GM13976 (cell line): ENCODE data around the gene ZFP57.

Experiments used
- DNase-seq: peaks from one replicate; pipeline ENCODE4 v3.0.0; 2012; ENCODE audit warnings: low spot score
- in situ Hi-C: fragments of 300-500 bp; cut with MboI; formaldehyde crosslinking; loops from one replicate; pipeline ENCODE4 v1.12.0; 2022; ENCODE audit warnings: low sequenced_read_pairs, mixed read lengths, inconsistent platforms; ENCODE audit not compliant: unreplicated experiment
- TF ChIP-seq, protein P1 (sequence below): IDR thresholded peaks from 2 replicates; pipeline ENCODE4 v1.5.1; 2012; ENCODE audit warnings: borderline replicate concordance, mild to moderate bottlenecking; ENCODE audit not compliant: insufficient read depth; ENCODE audit errors: extremely low read depth, missing control alignments, control extremely low read depth

Gene ZFP57

DNA sequence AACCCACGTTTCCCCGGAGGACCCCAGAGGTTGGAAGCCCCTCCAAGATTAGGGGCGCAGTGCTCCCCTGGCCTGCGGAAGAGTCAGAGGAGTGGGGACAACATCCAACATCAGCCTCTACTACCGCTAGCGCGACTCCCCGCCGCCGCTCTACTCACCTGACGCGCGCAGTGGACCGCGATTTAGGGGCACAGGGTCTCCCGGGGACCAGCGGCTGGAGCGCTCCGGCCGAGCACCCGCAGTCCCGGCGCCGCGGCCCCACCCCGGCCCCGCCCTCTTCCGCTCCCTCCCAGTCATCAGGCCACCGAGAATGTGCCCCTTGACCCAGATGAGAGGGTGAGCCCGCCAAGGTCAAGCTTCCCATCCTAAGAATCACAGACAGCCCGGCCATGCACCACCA, at the start of gene ZFP57:
ZFP57 (minus strand) TSS at position 249 of the 400 bp plus-strand sequence. CDS start 4,149 bp downstream, outside the sequence.
- TF ChIP-seq, protein P1, sequence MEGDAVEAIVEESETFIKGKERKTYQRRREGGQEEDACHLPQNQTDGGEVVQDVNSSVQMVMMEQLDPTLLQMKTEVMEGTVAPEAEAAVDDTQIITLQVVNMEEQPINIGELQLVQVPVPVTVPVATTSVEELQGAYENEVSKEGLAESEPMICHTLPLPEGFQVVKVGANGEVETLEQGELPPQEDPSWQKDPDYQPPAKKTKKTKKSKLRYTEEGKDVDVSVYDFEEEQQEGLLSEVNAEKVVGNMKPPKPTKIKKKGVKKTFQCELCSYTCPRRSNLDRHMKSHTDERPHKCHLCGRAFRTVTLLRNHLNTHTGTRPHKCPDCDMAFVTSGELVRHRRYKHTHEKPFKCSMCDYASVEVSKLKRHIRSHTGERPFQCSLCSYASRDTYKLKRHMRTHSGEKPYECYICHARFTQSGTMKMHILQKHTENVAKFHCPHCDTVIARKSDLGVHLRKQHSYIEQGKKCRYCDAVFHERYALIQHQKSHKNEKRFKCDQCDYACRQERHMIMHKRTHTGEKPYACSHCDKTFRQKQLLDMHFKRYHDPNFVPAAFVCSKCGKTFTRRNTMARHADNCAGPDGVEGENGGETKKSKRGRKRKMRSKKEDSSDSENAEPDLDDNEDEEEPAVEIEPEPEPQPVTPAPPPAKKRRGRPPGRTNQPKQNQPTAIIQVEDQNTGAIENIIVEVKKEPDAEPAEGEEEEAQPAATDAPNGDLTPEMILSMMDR: no peak
- in situ Hi-C loops: no loop called here
- DNase-seq: no peak

DNA sequence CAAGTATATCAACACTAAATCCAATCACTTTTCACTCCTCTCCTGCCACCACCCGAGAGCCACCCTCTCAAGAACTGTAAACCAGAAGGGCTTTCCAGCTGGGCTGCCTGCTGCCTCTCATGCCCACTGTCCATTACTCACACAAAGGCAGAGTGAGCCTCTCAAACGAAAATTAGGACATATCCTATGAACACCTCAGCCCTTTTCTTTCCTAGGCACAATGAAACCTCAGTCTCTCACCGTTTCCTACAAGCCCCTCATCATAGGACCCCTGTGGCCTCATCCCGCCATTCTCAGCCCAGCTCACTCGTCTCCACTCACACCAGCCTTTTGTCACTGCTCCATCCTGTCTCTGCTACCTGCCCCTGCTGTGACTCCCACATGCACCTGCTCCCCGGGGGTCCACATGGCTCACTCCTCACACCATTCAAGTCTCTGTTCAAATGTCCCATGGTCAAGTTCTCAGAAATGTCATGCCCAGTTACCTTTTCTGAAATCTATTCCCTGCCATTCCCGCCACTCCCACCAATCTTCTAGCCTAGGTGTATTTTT, 49.7 kb upstream of the ZFP57 start:
- no peak for DNase-seq
- TF ChIP-seq, protein P1: no peak
- in situ Hi-C loops: no loop called here

GRCh38 chr6:29729774-29730328, 48.9 kb upstream of the ZFP57 start:
- no peak for DNase-seq
- TF ChIP-seq, protein P1: no peak
- in situ Hi-C loops: no loop called here

- no peak for DNase-seq
- TF ChIP-seq, protein P1: no peak
- in situ Hi-C loops: no loop called here
Observed at GRCh38 chr6:29728875-29729270, 47.9 kb upstream of the ZFP57 start.

DNA sequence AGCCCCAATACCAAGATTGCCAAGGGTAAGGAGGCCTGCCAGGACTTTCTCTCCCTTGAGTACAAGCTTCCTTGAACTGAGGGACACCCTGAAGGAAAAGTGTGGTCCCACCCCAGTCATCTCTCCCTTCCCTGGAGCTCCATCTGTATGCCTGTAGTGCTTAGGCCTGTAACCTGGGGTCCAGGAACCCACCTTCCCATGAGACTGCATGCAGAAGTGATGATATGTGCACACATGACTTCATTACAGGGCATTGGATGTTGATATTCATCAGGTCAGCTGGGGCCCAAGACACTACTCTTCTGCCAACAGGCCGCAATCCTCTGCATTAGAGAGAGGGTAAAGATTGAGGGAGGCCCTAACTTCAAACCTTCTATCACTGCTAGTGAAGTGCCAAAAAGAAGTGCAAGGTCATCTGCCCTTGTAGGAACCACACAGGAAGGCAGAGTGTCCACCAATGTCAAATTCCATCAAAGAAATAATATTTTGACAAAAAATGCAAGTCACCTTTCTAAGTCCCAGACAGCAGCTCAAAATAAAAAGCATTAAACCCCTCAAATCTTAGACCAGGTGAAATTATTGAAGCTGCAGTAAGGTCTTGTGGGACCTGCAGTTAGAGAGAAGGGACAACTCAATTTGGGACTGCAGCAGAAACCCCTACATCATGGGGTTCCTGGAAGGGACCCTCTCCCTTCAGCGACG, 47.4 kb upstream of the ZFP57 start:
- no peak for DNase-seq
- in situ Hi-C loops: no loop called here
- TF ChIP-seq, protein P1: no peak

DNA sequence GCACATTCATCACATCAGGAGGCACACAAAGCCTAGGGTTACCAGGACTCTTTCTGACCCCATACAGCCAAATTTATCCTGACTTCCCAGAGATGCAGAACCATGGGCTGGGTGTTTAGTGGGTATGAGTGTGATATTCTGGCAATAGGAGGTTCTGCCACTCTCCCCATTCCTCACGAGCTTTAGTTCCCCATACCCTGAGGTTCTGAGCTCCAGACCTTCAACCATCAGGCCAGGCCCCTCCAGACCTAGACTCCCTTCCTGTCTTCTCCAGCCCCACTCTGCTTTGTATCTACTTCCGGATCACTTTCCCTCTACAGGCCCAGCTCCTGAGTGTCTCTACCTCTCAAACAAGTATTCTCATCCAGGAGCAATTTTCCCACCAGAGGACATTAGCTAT, 46.7 kb upstream of the ZFP57 start:
- DNase-seq: no peak
- in situ Hi-C loops: no loop called here
- TF ChIP-seq, protein P1: no peak
